ENCODE measurements around the gene NDUFA3.
A peak's percentile ranks its signal among the peaks of the same experiment; 100 is the strongest.
"Not testable (repeated sequence)": the region's sequence is repeated elsewhere in the genome, so short reads cannot be mapped to it uniquely, and the experiment has no call there.

NDUFA3 gene

DNA sequence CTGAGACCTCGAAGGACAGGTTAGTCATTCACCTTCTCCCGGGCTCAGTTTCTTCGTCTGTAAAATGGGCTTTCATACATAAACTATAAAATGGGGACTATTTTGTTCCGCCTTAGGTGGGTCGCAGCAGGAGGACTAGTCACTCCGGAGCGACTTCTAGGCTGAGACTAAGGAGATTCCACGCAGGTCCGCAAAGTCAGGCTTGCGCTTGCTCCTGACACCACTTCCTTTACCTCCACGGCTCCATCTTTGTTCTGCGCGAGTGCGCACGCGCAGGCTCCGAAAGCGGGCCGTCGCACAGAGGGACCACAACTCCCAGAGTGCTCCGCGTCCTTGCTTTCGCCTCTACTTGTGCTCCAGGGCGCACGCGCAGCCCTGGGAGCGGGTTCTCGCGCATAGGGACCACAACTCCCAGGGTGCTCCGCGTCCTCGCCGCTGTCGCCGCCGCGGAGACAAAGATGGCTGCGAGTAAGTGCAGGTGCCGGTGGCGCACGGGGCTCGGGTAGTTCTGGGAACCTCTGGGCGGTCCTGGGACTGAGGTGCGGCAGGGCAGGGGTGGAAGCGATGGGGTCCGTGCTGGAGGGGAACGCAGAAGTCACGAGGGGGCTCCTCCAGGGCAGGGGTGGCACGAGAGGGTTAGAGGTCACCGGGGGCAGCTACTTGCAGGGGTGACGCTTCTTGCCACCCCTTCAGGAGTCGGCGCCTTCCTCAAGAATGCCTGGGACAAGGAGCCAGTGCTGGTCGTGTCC is at the start of gene NDUFA3:
TSS of gene NDUFA3 (plus strand) at position 435 of the 749 bp plus-strand sequence. CDS start at position 459, 24 bp downstream.
- peak; percentile 92 to 93 for DNase-seq

- DNase-seq: no peak
Measured at GRCh38 chr19:54062643-54063042, 40.0 kb upstream of the NDUFA3 start.

DNA sequence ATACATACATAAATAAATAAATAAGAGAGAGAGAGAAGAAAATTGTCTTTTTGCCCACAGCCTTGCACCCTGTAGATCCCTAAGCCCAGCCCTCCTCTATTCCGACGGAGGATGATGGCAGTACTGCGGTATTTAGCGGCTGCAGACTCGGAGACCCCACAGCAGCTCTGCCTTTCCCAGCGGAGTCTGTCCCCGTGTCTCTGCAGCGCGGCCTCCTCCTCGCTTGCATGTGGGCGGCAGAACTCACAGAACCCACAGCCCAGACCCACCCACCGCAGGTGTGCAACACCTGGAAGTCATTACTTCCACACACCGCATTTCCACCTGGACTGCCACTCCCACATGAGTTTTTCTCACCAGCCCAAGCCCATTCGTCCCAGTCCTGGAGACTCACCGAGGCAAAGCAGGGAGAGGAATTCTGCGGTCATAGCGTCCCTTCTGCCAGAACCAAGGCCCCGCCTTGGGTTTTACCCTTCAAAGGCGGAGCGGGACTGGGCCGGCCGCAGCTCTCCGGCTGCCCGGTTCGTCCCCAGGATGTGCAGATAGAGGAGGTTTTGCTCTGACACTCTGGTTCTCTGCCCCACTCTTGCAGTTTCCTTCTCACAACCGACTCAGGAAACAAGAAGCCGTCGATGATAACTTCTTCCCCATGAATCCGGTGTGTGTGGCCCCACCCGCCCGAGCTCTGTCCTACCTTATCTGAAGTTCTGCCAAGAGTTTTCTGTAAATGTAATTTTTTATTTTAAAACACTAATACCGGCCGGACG is 39.1 kb upstream of the NDUFA3 start, which contains the start of gene VSTM1:
TSS of gene VSTM1 (minus strand) at position 548 of the 767 bp plus-strand sequence. CDS start at position 428, 120 bp downstream.
- DNase-seq: no peak

GRCh38 chr19:54069470-54069869 is 33.2 kb upstream of the NDUFA3 start:
- no peak for DNase-seq

DNA sequence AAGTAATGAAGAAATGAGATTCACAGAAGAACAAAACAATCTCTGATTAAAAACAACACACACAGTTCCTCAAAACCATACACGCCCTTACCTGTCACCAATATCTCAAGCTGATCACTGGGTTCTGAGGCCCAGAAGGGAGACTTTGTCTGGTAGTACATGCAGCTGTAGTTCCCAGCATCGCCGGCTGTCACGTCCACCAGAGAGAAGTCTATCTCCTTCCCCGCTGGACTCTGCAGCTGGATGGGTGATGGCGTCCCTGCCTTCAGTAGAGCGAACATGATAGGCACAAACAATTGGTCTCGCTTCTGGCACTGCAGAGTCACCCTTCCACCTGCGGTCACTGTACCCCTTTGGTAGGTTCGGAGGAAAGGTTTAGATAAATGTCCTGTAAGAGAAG is 28.8 kb upstream of the NDUFA3 start:
- no peak for DNase-seq

DNA sequence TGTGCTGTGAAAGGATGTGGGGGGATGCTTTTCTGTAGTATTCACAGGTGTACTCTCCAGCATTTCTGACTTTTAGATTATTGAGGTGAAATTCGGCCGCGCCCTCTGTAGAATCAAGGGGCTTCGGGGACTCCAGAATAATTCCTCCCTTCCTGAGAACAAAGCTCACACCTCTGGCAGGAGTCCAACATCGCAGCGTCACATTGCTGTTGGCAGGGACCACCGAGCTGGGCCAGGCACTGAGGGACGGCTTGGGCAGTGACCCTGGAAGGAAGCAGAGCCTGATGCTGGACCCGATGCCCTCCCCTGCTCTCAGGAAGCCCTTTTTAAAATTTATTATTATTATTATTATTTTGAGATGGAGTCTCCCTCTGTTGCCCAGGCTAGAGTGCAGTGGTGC is 27.8 kb upstream of the NDUFA3 start:
- DNase-seq: no peak

DNA sequence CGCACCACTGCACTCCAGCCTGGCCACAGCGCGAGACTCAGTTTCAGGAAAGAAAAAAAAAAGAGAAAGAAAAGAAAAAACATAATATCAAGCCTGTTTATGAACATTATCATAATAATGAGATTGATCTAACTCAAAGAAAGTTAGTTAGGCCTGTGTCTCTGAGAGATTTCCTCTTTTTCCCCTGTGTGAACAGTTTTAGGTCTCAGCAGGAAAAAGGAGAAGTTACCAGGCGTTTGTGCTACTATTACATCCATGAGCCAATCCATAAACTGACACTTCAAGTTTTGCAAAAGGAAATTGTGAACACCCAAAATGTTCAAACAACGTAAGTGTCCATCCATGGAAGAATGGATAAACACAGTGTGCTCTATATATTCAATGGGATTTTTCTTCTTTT is 25.3 kb upstream of the NDUFA3 start:
- no peak for DNase-seq

DNA sequence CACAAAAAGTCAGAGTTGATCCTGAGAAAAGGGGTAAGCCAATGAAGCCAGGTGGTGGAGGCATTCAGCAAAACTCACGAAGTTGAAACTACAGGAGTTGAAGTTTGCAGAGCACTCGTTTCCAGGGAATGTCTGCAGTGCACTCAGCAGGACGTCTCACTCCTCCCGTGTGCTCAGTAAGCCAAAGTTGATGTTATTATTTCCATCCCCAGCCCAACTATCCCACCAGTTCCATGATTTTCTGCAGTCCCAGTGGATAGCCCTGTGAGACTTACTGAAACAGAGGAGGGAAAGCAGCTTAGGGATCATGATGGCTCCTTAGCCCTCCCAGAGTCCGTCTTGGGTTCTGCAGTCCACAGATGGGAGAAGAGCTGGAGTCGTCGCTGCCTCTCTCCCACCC is 21.6 kb upstream of the NDUFA3 start, which contains the start of gene TARM1:
TSS of gene TARM1 (minus strand) at position 334 of the 400 bp plus-strand sequence. CDS start at position 309, 25 bp downstream.
- DNase-seq: no peak

DNA sequence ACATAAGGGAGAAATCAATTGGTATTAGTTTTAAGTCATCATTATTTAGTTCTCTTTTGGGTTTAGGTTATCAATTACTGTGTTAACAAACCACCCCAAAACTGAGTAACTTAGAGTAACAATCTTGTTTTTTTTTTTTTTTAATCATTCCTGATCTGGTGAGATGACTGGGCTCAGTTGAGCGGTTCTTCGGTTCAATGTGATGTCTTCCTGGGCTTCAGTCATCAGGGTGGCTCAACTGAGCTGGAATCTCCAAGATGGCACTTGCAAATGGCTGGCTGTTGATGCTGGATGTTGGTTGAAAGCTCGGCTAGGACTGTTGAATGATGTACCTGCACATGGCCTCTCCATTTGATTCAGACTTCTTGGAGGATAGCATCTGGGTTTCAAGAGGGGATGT is 18.2 kb upstream of the NDUFA3 start:
- no peak for DNase-seq

DNA sequence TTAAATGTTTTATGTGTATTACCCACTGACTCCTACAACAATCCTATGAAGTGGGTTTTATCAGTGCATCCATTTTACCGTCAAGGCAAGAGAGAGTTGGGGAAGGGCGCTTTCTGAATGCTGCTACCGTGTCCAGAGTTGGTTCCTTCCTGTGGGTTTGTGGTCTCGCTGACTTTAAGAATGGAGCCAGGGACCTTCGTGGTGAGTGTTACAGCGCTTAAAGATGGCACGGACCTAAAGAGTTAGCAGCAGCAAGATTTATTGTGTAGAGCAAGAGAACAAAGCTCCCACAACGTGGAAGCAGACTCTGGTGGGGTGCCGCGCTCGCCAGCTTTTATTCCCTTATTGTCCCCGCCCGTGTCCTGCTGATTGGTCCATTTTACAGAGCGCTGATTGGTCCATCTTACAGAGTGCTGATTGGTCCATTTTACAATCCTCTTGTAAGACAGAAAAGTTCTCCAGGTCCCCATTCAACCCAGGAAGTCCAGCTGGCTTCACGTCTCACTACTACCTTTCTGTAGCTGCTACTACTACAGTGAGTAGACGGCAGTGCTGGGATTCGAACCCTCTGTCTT is 8.1 kb upstream of the NDUFA3 start:
- no peak for DNase-seq

- DNase-seq: no peak
Measured at GRCh38 chr19:54095136-54095858, 7.4 kb upstream of the NDUFA3 start.

DNA sequence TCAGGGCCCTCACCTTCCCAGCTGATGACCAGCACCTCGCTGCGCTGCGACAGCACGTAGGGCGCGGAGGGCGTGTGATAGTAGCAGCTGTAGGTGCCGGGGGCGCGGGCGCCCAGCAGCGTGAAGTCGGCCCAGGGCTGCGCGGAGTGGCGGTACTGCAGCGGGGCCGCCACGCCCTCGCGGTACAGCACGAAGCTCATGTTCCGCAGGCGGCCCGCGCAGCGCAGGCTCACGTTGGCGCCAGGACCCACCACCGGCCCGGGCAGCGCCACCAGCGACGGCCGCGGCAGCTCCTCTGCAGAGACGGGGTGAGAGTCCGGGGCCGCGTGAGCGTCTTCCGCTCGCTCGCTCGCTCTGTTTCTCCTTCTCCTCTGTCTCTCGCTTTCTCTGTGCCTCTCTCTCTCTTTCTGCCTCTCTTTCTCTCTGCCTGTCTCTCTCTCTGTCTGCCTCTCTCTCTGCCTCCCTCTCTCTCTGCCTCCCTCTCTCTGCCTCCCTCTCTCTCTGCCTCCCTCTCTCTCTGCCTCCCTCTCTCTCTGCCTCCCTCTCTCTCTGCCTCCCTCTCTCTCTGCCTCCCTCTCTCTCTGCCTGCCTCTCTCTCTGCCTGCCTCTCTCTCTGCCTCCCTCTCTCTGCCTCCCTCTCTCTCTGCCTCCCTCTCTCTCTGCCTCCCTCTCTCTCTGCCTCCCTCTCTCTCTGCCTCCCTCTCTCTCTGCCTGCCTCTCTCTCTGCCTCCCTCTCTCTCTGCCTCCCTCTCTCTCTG is 6.6 kb upstream of the NDUFA3 start:
- DNase-seq: peak in 1 of 2 experiments; percentile 34

GRCh38 chr19:54096617-54097106 is 6.0 kb upstream of the NDUFA3 start:
- DNase-seq: peak; percentile 13 to 75

GRCh38 chr19:54099190-54099902 is 3.3 kb upstream of the NDUFA3 start:
- DNase-seq: no peak

- DNase-seq: not testable (repeated sequence)
Measured at GRCh38 chr19:54099903-54100255, 2.8 kb upstream of the NDUFA3 start.

GRCh38 chr19:54100561-54100960 is 2.1 kb upstream of the NDUFA3 start, which contains the start of gene OSCAR:
TSS of gene OSCAR (minus strand) at chr19:54100803. CDS start at chr19:54100792, 11 bp downstream.
- DNase-seq: no peak

GRCh38 chr19:54104998-54105715 is 2.5 kb downstream of the NDUFA3 start:
- no peak for DNase-seq

DNA sequence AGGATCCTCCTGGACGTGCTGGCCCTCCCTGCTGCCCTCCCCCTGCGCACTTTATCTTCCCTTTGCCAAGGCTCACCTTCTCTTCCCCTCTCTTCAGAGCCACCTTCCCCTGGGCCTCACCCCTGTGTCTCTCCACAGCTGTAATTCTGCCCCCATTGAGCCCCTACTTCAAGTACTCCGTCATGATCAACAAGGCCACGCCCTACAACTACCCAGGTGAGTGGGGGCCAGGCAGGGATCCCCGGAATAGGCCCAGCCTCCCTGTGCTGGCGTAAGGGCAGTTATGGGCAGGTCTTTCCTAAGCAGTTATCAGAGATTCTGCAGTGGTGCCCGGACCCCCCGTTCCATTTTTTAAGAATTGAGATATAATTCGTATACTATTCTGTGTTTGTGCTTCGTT is 3.1 kb downstream of the NDUFA3 start:
- no peak for DNase-seq

DNA sequence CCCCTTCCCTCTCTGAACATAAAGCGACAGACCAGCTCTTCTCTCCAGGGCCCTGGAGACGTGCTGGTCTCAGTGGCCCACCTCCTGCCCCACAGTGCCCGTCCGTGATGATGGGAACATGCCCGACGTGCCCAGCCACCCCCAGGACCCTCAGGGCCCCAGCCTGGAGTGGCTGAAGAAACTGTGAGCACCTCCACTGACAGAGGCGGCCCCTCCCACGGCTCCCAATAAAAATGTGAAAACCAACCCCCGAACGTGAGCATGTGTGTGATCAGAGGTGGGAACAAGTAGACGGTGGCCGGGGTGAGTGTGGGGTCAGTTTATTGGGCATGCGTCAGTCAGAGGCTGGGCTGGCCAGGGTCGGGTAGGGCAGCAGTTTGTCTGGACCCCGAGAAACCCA is 4.1 kb downstream of the NDUFA3 start:
- DNase-seq: no peak

GRCh38 chr19:54107876-54108490 is 5.3 kb downstream of the NDUFA3 start:
- no peak for DNase-seq
